NCI-H345 (cell line): ENCODE results near the gene SSTR5.
"Not testable (repeated sequence)": the region's sequence is repeated elsewhere in the genome, so short reads cannot be mapped to it uniquely, and the experiment has no call there.

Experiments
- DNase-seq: peaks from one replicate; lab custom pipeline; 2025; lab: John Stamatoyannopoulos, UW

The SSTR5 gene

DNA sequence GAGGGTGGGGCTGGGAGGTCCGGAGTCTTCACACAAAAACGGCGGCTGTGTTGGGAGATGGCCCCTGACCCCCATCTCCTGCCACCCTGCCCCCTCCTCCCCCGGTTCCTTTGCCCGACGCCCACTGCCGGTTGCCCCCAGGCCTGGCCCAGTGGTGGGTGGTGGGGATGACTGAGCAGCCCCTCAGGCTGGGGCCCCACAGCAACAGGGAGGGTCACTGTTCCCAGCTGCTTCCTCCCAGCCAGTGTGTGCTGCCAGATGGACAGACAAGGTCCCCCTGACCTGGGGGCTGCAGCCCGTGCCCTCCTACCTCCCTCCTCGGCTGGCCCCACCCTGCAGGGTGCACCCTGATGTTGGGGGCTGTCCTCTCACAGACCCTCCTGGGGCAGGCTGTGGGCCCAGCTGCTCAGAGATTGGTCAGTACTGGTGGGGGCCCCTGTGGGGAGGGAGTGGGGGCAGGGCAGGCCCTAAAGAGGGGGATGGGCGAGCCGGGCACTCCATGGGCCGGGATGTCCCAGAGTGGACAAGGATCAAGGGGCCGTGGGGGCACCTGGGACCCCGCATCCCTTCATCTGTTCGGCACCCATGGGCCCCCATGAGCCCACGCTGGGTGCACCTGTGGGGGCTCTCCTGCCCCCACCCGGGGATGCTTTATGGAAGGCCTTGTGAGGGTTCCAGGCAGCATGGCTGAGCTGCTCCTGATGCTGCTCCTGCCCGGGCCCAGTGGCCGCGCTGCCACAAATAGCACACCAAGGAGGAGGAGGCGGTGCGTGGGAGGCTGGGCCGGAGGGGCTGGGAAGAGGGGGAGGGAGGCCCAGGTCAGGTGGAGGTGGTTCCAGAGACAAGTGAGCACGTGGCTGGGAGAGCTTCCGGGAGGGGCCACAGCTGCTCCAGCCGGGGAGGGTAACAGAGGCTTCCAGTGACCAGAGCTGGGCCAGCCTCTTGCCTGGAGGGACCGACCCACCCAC is 18.4 kb downstream of the SSTR5 start:
- no peak for DNase-seq

DNA sequence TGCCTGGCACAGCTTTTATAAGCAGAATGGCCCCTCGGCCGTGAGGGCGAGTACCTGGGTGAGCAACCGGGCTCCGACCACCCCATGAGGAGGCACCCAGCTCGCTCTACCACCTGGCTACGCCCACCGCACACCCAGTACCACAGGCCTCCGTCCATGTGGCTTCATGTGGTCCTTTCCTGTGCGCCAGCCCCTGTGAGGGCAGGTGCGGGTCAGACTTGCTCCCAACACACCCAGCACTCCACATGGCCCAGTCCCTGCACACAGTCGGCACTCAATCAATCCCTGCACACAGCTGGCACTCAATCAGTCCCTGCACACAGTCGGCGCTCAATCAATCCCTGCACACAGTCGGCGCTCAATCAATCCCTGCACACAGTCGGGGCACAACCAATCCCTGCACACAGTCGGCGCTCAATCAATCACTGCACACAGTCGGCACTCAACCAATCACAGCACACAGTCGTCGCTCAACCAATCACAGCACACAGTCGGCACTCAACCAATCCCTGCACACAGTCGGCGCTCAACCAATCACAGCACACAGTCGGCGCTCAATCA is 19.5 kb downstream of the SSTR5 start:
- DNase-seq, result no peak

DNA sequence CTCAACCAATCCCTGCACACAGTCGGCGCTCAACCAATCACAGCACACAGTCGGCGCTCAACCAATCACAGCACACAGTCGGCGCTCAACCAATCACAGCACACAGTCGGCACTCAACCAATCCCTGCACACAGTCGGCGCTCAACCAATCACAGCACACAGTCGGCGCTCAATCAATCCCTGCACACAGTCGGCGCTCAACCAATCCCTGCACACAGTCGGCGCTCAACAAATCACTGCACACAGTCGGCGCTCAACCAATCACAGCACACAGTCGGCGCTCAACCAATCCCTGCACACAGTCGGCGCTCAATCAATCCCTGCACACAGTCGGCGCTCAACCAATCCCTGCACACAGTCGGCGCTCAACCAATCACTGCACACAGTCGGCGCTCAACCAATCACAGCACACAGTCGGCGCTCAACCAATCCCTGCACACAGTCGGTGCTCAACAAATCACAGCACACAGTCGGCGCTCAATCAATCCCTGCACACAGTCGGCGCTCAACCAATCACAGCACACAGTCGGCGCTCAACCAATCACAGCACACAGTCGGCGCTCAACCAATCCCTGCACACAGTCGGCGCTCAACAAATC is 20.2 kb downstream of the SSTR5 start:
- DNase-seq, result not testable (repeated sequence)

DNA sequence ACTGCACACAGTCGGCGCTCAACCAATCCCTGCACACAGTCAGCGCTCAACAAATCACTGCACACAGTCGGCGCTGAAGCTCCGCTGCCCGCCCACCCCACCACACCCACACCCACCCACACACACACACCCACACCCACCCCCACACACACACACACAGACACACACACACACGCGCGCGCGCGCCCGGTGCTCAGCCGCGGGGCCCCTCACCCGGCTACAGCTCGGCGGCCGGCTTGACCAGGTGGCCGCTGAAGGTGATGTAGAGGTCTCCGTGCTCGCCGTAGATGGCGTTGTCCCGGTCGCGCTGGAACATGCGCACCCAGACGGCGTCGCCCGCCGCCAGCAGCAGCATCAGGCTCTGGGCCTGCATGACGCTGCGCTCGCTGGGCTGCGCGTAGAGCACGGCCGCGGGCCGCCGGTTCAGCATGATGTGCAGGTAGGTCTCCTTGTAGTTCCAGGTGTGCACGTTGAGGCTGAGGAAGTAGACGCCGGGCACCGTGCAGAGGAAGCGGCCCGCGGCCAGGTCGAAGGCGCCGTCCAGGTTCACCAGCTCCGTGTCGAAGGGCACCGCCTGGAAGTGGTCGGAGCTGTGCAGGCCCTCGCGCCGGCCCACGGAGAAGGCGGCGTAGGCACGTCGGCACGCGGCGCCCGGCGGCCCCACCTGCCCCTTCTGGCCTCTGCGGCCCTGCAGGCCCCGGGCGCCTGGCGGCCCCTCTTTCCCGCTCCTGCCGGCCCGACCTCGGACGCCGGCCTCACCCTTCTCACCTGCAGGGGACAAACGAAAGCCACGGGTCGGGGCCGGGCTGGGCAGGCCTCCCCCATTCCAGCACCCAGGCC is 21.0 kb downstream of the SSTR5 start:
- DNase-seq, result no peak

DNA sequence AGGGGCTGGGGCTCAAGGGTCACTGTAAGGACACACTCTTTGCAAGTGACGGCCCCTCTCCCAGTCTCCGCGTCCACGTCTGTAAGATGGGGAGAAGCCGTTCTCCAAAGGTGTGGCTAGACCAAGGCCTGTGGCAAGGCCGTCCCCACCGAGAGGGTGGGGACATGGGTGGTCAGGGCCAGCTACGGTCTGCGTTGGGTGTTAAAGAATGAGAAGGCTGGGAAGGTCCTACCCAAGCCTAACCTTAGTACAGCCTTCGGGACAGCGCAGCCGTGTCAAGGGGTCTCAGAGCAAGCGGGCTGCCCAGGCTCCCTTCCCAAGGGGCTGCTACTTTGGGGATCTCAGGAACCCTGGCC is 21.6 kb downstream of the SSTR5 start:
- DNase-seq, result no peak

DNA sequence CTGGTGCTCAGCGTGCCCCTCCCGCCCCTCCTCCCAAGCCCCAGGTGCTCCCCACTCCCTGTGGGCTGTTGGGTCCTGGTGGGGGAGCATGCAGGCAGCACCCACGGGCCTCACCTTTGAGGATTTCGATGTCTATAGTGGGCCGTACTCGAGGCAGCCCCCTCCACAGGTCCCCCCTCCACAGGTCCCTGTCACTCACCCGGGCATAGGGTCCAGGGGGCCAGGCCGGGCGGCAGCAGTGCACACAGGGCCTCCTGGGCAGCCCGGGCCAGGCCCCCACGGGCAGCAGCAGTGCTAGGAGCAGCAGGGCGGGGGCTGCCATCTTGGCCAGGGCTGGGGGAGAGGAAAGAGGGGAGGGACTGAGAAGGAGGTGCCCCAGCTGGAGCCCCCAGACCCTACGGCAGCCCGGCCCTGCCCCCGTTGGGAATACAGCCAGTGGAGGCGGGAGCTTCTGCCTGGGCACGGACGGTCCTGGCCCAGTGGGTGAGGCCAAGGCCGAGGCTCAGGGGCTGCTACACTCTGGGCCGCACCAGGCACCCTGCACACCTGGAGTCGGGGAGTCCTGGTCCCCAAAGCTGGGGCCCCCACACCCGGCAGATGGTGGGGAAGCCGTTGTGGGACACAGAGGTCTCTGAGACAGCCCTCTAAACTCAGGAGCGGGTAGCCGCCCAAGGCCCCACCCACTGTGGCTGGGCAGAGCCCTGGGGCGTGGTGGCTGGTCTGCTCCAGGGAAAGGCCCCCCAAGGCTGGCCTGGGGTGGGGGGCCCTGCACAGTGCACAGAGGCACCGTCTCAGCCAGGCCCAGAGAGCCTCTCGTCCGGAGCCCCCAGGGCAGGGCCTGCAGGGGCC is 22.3 kb downstream of the SSTR5 start:
- DNase-seq, result no peak

DNA sequence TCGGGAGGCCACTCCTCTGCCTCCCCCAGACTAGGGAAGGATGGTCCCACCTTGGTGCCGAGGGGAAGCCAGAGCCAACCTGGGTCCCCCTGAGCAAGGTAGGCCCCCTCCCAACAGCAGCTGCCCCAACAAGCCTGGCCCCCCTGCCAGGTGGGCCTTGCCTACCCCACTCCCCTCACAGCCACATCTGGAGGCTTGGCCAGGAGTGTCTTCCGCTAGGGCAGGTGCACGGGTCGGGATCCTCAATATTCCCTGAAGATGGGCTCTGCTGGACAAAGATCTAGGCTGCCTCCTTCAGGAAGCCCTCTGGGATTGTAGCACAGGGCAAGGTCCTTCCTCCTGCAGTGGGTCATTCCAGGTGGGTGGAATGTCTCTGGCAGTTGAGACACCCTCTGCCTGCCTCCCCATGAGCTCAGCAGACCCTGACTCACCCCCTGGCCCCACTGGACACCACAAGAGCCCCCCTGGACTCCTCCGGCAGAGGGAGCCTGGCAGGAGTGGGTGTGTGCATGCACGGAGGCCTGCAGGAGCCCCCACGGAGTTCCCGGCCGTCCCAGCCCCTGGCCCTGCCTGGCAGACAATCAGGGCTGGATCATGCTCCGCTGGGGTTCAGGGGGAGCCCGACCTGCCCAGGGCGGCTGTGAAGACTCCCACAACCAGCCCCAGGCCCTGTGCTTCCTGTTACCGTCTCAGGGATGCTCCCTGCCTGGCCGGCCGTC is 23.1 kb downstream of the SSTR5 start:
- no peak for DNase-seq

DNA sequence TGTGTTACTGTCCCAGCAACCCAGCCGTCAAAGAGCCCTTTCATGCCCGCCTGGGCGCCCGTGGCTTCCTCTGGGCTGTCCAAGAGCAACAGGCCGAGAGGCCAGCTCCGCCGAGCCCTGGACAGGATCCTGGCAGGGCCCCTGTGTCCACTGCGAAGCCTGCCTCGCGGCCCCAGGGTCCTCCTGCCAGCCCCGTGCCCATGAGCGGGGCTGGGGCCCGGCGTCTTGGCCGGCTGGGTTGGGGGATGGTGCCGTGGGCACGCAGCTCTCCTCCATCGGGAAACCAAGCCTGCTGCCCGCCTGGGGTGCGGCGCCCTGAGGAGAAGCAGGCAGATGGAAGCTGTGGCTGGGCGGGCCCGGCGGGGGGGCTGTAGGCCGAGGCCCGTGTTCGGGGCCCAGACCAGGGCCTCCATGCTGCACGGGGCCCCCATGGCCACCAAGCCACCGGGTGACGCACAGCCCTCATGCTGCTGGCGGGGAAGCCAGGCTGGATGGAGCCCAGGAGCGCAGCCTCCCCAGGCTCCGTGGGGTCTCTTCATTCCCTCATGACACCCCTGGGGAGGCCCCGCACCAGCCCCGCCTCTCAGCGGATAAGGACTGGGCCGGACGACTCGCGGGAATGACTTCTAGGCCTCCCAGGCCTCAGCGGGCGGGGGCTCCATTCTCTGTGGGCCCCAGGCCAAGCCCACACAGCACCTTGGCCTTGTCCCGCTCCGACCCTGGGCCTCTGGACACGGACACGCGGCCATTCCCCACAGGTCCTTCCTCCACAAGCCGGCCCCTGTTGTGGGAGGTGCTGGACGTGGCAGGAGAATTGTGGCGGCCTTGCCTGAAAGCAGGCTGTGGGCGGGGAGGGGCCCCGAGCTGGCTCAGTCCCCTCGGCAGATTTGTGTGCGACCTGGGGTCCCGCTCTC is 23.9 kb downstream of the SSTR5 start, which contains the start of gene C1QTNF8:
Gene C1QTNF8 (minus strand): TSS at position 76 of the 914 bp plus-strand sequence. CDS start 1,322 bp downstream, outside the sequence.
- no peak for DNase-seq

DNA sequence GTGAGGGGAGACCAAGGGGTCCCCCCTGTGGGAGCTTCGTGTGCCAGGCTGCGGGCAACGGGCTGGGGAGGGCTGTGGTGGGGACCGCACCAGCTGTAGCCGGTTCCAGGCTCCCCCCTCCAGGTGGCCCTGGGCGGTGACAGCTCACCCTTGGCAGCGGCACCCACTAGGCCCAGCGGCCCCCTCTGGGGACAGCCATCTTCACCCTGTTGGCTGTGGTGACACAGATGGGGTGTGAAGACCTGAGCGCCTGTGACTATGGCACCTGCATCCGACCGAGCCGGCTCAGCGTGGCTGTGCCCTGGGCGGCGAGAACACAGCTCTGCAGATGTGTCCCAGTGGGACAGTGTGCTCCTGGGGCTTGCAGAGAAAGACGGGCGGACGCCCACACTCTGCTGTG is 24.6 kb downstream of the SSTR5 start:
- no peak for DNase-seq

DNA sequence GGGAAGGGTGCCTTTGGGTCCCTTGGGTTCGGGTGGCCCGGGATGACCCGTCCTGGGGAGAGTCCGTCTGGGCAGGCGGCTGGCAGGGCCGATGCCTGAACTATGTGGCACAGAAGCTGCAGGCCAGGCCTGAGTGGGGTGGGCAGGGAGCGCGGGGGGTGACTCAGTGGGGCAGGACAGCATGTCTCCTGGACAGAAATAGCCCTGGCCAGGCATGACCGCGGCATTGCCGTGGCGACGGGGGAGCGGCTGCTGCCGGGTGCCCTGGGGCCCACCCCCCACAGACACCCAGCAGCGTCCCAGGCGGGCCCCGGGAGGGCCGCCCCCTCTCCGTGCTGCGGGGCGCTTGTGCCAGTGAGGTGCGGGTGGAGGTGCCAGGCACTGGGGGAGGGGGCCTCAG is 25.3 kb downstream of the SSTR5 start:
- DNase-seq, result no peak

DNA sequence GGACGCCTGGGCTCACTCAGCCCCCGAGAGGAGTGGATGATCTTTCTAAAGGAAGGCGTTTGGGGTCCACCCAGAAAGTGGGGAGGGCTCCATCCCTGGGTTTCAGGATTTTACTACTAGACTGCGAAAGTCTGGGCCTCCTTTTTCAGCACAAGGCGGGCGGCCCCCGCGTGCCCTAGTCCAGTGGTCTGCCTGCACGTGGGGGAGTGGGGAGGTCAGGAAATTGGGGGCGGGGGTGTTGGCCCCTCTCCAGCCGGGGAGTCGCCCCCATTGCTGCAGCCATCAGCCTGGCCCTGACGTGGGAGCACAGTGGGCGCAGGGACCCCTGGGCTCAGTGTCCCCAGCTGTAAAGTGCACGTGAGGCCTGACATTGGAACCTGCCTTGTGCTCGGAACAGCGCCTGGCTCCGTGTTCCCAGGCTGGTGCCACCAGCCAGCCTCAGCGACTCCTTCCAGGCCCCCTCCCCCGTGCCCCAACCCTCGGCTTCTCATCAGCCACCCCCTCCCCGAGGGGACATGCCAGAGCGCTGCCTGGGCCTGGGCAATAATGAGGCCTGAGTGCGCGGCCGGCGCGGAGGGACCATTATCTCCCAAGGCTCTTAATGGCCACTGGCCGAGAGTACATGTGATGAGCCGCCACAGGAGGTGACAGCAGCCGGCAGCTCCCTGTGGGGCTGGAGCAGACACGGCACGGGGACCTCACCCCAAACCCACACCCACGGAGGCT is 25.9 kb downstream of the SSTR5 start:
- no peak for DNase-seq

DNA sequence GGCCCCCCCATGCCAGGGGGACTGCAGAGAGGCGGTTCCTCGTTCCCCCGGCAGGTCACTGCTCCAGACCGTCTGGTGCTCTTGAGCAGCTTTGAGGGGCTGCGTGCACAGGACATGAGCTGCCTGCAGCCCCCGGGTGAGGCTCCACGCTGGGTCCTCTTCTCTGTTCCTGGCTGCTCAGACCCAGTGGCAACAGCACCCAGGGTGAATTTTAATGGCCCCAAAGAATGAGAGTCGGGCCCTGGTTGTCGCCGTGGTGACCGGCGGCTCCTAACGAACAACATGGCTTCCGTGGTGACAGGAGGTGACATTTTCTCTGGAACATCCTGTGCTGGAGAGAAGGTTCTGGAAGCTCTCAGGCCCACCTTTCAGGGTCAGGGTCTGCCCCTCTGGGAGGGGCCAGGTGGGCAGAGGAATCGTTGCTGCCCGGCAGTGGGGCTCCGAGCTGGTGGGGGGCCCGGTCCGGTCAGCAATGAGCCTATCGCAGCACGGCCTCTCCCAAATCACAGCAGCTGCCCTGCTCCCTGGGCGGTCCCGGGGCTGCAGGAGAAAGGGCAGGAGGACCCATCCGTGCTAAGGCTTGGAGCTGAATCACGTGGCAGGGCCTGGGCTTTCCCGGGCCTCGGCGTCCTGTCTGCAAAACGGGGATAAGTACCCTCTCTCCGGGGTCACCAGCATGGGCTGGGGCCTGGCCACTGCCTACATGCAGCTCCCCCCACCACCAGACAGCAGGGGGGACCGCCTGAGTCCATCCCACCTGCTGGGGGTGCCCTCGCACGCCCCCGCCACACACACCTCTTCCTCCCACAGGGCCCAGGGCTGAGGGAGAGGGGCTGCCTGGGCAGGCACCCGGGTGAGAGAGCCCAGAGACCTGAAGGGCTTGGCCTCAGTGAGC is 26.9 kb downstream of the SSTR5 start:
- peak; percentile 10 for DNase-seq

DNA sequence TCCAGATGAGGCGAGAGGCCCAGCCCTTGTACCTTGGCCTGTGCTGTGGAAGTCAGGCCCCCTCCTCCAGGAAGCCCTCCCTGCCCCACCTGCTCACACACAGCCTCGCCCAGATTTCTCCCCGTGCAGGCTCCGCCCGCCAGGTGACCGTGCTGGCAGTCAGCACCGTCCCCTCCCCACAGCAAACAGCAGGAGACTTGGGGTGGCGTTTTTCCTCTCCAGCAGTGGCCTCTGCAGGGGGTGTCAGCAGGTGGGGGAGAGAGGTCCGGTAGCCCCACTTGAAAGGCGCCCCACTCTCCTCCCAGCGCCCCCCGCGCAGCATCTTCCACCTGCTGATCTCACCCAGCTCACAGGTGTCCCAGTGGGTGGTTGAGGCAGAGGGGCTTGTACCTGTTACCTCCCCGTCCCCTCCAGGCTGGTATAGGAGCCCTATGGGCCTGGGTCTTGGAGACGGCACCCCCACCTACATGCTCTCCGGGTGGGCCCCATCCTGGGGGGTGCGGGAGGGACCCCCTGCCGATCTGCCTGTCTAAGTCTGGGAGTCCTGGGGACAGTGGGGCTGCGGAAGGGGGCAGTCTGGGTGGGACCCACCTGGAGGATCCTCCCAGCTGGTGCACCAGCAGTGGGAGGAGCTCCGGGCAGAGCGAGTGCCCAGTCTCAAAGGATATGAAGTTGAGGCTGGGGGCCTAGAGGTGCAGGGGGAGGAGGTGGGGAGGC is 27.7 kb downstream of the SSTR5 start:
- peak; percentile 57 for DNase-seq

DNA sequence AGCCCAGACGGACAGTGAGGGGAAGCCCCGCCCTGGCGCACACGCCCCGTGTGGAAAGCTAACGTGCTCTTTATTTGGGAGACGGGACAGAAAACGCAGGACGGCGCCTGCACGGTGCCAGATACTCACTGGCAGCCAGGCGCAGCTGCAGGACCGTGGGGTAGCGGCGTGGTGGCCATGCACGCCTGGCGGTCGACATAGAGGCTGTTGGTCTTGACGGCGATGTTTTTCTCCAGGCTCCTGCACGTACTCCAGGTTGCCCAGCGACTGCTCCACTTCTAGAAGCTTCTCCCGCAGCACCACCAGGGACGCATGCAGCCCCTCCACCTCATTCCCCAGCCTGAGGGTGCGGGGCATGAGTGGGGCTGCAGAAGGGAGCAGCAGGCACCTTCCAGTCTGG is 28.6 kb downstream of the SSTR5 start:
- peak; percentile 22 for DNase-seq

DNA sequence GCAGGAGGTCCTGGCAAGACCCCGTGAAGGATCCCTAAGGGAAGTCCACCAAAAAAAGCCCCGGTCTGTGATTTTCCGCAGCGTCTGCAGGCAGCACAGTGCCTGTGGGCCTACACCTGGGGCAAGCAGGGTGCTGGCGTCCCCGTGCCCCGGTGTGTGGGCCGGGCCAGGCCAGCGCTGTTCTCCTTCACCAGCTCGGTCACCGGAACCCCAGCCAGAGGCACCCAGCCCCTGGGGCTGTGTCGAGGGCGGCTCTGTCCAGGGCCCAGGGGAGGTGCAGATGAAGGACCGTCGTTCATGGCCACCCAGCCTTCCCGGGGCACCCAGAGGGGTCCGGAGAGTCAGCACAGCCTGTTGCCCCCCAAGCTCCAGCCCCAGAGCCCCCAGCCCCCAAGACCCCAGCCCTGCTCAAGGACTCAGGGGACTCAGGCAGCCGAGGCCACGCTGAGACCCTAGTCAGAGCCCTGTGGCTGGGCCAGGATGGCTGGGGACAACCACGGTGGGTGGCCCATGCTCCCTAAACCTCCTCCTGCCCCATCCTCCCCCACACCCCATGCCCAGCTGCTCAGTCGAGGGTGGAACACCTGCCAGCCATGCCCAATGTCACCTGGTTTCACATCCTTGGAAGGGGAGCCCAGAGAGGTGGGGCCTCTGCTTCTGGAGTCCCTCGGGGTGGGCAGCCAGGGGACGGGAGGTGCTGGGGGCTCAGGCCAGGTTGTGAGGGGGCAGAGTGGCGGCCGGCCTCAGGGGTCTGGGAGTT is 29.2 kb downstream of the SSTR5 start:
- DNase-seq, result peak; percentile 24

DNA sequence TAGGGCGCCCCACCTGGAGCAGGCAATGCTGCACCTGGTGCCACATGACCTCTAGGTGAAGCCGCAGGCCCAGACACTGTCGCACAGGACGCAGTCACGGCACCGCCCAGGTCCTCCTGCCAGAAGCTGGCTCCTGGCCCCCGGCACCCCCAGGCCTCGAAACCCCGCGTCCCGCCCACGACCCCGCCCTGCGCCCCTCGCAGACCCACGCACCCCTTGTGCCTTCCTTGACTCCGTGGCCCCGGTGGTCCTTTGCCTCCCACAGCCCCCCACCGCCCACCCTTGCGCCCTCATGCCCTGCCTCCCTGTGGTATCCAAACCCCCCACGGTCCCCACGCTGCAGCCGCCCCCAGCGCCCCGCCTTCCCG is 29.8 kb downstream of the SSTR5 start:
- DNase-seq, result peak; percentile 24
